AG10803 (cell line): ENCODE data around the gene OSBPL3.

Experiments used
- DNase-seq: peaks from one replicate; pipeline ENCODE4 v3.0.0; 2010; ENCODE audit warnings: low read depth
- H3K4me3 ChIP-seq: 2 replicates; pipeline ENCODE4 v1.5.1; 2011; ENCODE audit warnings: mild to moderate bottlenecking, low read length, control low read depth
- CTCF ChIP-seq: conservative IDR thresholded peaks from 2 replicates; pipeline ENCODE4 v1.5.1; 2011; ENCODE audit warnings: mild to moderate bottlenecking, low read length, control low read depth, inconsistent platforms

OSBPL3 gene

DNA sequence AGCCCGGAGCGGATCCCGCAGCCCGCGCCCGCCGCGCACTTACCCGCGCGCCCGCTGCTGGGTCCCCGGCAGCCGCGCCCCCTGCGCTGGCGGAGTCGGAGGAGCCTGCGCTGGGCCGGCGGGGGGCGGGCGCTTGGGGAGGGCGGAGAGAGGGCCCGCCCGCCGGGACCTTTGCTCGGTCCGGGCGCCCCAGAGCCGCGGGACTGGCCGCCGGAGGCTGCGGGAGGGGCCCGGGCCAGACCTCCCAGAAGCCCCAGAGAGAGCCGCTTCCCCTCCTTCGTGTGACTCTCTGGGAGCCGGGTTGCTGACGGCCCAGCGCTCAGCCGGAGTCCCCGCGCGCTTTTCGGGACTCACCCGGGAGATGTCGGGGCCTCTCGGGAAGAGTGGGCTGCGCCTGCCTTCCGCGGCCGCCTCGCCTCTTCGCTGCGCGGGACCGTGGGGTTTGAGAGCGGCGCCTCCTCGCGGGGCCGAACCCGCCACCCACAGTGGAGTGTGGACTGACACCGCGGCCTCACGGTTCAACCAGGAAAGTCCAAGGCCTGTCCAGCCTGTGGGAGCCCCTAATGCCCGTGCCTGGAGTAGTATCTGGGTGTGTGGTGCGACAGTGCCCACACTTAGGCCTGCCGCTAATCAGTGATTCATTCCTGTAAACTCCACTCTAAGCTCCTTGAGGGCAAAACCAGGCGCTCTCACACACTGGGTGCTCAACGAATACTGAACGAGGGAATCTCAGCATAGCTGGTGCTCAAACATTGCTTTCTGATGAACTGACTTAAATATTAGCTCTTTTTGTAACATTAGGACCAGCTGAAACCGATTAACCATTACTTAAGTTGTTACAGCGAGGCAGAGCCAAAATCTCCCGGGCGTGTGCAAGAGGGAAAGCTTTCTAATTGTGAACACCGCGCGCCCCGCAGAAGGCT is 222.4 kb downstream of the OSBPL3 start, which contains the start of gene GSDME:
TSS of gene GSDME (minus strand) at position 112 of the 923 bp plus-strand sequence. CDS start 7,690 bp downstream, outside the sequence.
- DNase-seq, result peak; percentile 74
- 0 out of 2 replicates have a peak, but pooled peaks have one; percentile 2 for TF ChIP-seq CTCF
- peak within 1 kb of the TSS; percentile 74 for H3K4me3 ChIP-seq

DNA sequence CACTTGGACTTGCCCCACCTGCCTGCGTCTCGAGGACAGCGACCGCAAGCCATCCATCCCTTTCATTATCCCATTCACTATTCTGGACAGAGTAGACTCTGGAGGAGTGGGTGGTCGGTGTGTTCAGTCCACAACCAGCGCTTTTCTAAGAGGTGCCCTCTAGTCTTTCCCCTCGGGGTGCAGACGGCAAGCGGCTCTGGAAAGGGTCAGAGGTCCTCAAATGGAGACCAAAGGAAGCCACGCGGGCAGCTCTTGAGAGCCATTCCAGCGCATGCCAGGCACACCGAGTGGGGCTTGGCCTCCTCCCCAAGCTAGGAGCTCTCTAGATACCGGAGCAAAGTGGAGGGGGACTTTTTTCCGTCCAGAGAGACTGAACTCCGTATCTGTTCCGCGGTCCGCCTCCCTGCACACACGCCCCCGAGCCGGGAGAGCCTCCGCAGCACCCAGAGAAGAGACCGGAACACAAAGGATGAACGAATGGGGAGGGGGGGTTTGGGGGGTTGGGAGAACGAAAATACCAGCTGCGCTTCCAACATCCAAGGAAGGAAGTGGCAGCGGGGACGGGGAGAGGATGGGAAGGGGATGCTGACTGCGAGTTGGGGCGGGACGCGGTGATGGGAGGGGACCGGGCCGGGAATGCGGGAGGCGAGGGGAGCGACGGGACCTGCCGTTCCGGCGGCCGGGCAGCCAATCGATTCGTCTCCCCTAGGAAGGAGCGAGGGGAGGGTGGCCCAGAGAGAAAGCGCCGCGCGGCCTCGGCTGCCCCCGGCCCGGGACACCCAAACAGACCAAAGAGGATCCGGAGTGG is 223.2 kb downstream of the OSBPL3 start:
- no peak for DNase-seq
- peak overlapping the region; percentile 74 for H3K4me3 ChIP-seq

GRCh38 chr7:24755541-24756407 is 224.2 kb downstream of the OSBPL3 start:
- TF ChIP-seq CTCF, result no peak
- DNase-seq, result peak; percentile 23
- H3K4me3 ChIP-seq, result peak overlapping the region; percentile 74

More for the DNA sequence above, 223.2 kb downstream of the OSBPL3 start:
- no peak for TF ChIP-seq CTCF

- DNase-seq, result no peak
Observed at GRCh38 chr7:24754906-24755506, 225.0 kb downstream of the OSBPL3 start.

DNA sequence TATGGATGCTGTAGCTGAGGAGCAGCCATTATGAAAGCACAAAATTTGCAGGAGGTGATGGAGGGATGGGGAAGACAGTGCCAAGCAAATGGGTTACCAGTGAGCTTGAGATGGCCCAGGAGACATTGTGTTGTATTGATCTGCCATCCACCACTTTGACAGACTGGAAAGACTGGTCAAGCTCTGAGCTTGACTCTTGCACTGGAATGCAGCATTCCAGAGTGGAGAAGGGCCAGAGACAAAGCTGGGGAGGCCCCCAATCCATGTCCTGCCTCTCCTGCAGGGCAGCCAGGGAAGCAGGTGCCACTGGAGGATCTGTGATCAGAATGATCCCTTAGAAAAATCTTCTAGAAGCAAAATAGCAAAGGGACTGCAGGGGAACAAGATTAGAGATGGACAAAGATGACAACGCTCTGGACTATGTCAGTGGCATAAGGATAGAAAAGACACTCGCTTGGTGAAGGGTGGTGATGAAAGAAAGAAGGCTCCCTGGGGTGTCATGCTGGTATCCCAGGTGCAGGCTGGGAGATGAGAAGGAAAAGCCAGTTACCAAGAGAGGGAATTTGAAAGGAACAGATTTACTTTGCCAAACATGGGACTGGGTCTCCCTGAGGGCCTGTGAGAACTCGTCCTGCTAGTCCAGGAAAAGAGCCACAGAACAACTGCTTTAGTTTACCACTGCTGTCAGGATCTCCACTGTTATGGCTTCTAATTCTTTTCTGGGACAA is 227.7 kb downstream of the OSBPL3 start:
- no peak for DNase-seq

More at GRCh38 chr7:24754906-24755506, 225.0 kb downstream of the OSBPL3 start:
- TF ChIP-seq CTCF, result no peak
- H3K4me3 ChIP-seq, result no peak overlapping the region

More for the DNA sequence above, 227.7 kb downstream of the OSBPL3 start:
- no peak for TF ChIP-seq CTCF
- H3K4me3 ChIP-seq, result no peak overlapping the region
